Psoas muscle (tissue), 8 donors: Measurements from ENCODE around the gene SCARB1. TPM values are rescaled to one million over a fixed set of nuclear protein-coding genes. Genes with fewer than 3 reads are reported as not detected.

ENCODE experiments used
- ATAC-seq, 4 donors: fragments of 200-7000 bp; cut with Tn5 transposase; one replicate each; pipeline ENCODE4 v1.9.1; 2020; ENCODE audit warnings: moderate library complexity in 3 of 4, mild to moderate bottlenecking in 2 of 4
- DNase-seq, 2 donors: peaks; one replicate each; pipeline ENCODE4 v3.0.0-alpha.2; 2020
- H3K27ac ChIP-seq: fragments of 200-600 bp; one replicate; pipeline ENCODE4 v1.8.0; 2022
- H3K27me3 ChIP-seq, 3 donors: fragments of 200-600 bp in 1 of 3; one replicate each; pipeline versions ENCODE4 v1.6.1 to v1.8.0; 2013 to 2022; ENCODE audit warnings: low read length in 2 of 3, mild to moderate bottlenecking in 2 of 3, moderate library complexity in 1 of 3; ENCODE audit not compliant: insufficient read depth in 3 of 3
- H3K36me3 ChIP-seq, 2 donors: fragments of 200-600 bp in 1 of 2; one replicate each; pipeline versions ENCODE4 v1.6.1 to v1.8.0; 2013 to 2022; ENCODE audit warnings: low read depth in 1 of 2, mild to moderate bottlenecking in 1 of 2, moderate library complexity in 1 of 2; ENCODE audit not compliant: insufficient read depth in 1 of 2
- H3K4me1 ChIP-seq: fragments of 200-600 bp; one replicate; pipeline ENCODE4 v1.8.0; 2022
- H3K4me3 ChIP-seq: fragments of 200-600 bp; one replicate; pipeline ENCODE4 v1.8.0; 2022; ENCODE audit warnings: mild to moderate bottlenecking
- H3K9me3 ChIP-seq: fragments of 200-600 bp; one replicate; pipeline ENCODE4 v1.8.0; 2022
- WGBS, 3 donors: extraction: QIAGEN DNeasy Blood & Tissue Kit; methylation state at CpG; one replicate each; pipeline versions ENCODE4 v1.1.6 to v1.1.7; 2013; 5-methylcytosine and 5-hydroxymethylcytosine counted together
- intact Hi-C, 2 donors: fragments of 100-400 bp; cut with DNase I; formaldehyde crosslinking; loops; one replicate each; pipeline versions ENCODE4 v1.11.0 to v1.14.2; 2022
- polyA plus RNA-seq, 3 donors: library from polyadenylated mRNA; stranded (reverse); fragments of 200-250 nt; gene quantifications; one replicate each; pipeline ENCODE4 v1.2.3, GENCODE V29; 2013
- total RNA-seq, 4 donors: library from RNA; stranded (reverse); fragmentation: NEBNext Ultra II Directional in 2 of 4; extraction: Animal tissue kit (Norgen Biotek cat#: 25700) in 2 of 4; gene quantifications; one replicate each; pipeline versions ENCODE4 v1.2.1 to v1.2.4, GENCODE V29; 2021 to 2023
- TF ChIP-seq, protein P1 (sequence below): fragments of 200-600 bp; IDR thresholded peaks from one replicate; pipeline ENCODE4 v1.8.0; 2022; ENCODE audit warnings: antibody characterized with exemption
- donor health status: healthy with polysubstance abuse.
- donor health status: DM: no; HTN: no; CAD: no; lungs with moderate emphysema.
- donor health status: Bipolar disorder and iron deficiency.
- donor health status: healthy.
- donor health status: DM: yes; HTN: yes; CAD: no.
- donor health status: DM: no; HTN: no; CAD: no.
- donor health status: DM: no; HTN: no; CAD: no.
- donor health status: DM: yes; HTN: yes; CAD: no.

SCARB1 gene
- total and polyA plus RNA-seq, 7 donors: 5.7 to 19.6 (median 9.1) TPM

DNA sequence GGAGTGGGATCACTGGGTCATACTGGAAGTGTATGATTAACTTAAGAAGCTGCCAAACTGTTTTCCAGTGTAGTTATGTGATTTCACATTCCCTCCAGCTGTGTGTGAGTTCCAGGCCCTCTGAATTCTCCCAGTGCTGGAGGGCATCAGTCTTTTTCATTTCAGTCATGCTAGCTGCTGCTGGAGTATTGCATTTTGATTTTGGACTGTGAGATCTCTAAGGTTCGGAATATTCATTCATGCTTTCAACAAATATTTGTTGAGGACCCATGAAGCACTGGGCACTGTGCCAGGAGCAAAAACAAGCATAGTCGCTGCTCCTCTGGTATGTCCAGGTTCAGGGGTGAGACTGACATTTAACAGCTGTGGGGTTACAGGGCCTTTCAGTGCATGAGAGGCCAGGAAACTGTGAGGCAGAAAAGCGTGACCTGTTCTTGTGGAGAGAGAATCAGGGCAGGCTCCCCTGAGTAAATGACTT is 133.2 kb downstream of the SCARB1 start:
- no peak for DNase-seq
- intact Hi-C loops: no loop called here
- H3K9me3 ChIP-seq: no peaks in the 10 kb centered on the region
- H3K27ac ChIP-seq: no peak overlapping the region
- H3K4me1 ChIP-seq: peaks cover 17% of the 10 kb centered on the region
- WGBS, 3 donors: 54 to 56% (median 55%) methylated on average over 3 of the region's 3 CpGs
- TF ChIP-seq, protein P1, sequence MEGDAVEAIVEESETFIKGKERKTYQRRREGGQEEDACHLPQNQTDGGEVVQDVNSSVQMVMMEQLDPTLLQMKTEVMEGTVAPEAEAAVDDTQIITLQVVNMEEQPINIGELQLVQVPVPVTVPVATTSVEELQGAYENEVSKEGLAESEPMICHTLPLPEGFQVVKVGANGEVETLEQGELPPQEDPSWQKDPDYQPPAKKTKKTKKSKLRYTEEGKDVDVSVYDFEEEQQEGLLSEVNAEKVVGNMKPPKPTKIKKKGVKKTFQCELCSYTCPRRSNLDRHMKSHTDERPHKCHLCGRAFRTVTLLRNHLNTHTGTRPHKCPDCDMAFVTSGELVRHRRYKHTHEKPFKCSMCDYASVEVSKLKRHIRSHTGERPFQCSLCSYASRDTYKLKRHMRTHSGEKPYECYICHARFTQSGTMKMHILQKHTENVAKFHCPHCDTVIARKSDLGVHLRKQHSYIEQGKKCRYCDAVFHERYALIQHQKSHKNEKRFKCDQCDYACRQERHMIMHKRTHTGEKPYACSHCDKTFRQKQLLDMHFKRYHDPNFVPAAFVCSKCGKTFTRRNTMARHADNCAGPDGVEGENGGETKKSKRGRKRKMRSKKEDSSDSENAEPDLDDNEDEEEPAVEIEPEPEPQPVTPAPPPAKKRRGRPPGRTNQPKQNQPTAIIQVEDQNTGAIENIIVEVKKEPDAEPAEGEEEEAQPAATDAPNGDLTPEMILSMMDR: no peak
- no peaks in the 10 kb centered on the region for H3K27me3 ChIP-seq
- ATAC-seq: no peak
- H3K4me3 ChIP-seq: no peak overlapping the region
- H3K36me3 ChIP-seq: no peaks in the 10 kb centered on the region

DNA sequence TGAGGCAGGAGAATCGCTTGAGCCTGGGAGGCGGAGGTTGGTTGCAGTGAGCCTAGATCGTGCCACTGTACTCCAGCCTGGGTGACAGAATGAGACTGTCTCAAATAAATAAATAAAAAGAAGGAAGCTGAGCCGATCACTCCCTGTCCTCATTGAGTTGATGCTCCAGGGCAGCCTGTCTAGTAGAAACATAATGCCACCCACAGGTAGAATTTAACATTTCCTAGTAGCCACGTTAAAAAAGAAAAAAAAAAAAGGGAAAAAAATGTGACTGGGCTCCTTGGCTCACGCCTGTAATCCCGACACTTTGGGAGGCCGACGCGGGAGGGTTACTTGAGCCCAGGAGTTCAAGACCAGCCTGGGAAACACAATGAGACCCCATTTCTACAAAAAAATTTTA is 135.7 kb downstream of the SCARB1 start:
- Histone ChIP-seq H3K27ac (peak overlapping the region; percentile 56), H3K36me3 (no peaks in the 10 kb centered on the region), H3K9me3 (no peaks in the 10 kb centered on the region), H3K27me3 (no peaks in the 10 kb centered on the region), H3K4me3 (no peak overlapping the region), H3K4me1 (peaks cover 15% of the 10 kb centered on the region)
- DNase-seq: no peak
- ATAC-seq: peak in 2 of 4 donors; percentile 36 to 42
- TF ChIP-seq, protein P1: no peak
- intact Hi-C loops: no loop called here
- WGBS, 3 donors: 56 to 73% (median 62%) methylated on average over 10 of the region's 10 CpGs

DNA sequence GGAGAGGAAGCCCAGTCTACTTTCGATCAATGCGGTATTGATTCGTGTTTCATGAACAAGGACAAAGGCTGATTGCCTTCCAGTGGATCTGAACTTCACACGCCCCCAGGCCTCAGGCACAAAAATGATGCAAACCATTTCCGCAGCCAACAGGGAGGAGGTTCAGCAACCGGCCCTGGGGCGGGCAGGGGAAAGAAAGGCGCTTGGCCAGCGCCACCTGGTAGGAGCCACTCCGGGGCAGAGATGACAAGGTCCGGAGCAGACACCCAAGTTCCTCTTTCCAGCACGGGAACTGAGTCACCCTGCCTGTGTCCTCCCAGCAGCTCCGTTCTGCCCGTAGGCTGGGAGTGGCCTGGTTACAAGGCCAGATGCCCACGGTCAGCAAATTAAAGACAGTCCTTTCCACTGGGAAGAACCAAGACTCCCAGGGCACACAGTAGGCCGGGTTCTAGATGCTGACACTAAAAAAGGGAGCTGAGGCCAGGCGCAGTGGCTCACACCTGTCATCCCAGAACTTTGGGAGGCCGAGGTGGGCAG is 136.3 kb downstream of the SCARB1 start:
- Histone ChIP-seq H3K27me3 (no peaks in the 10 kb centered on the region), H3K9me3 (no peaks in the 10 kb centered on the region), H3K27ac (peak overlapping the region; percentile 56), H3K4me3 (no peak overlapping the region), H3K36me3 (no peaks in the 10 kb centered on the region), H3K4me1 (peaks cover 10% of the 10 kb centered on the region)
- ATAC-seq: peak; percentile 83 to 87 (median 84)
- TF ChIP-seq, protein P1: no peak
- peak; percentile 80 to 88 for DNase-seq
- intact Hi-C loops: no loop called here
- 49 to 64% (median 63%) methylated on average over 18 of the region's 18 CpGs for WGBS, 3 donors

Other genes with a start within 250 kb of the SCARB1 start
- gene UBC, start 50.8 kb upstream of the SCARB1 start, total RNA-seq: over 10,000 TPM in 1 of 4 donors, 1,000 to 10,000 TPM in 3; 2,036 to 18,039 (median 3,061) TPM
- gene UBC, start 50.8 kb upstream of the SCARB1 start, polyA plus RNA-seq: 1,000 to 10,000 TPM; 2,132 to 9,997 (median 2,719) TPM
- 10 to 100 TPM; 15.0 to 29.4 (median 26.8) TPM for gene DHX37, start 125.3 kb upstream of the SCARB1 start, total RNA-seq
- gene DHX37, start 125.3 kb upstream of the SCARB1 start, polyA plus RNA-seq: 10 to 100 TPM; 21.6 to 49.7 (median 29.4) TPM
- 1 to 10 TPM; 1.1 to 2.8 (median 1.4) TPM for gene BRI3BP, start 129.8 kb upstream of the SCARB1 start, total RNA-seq
- 1 to 10 TPM in 2 of 3 donors, under 1 TPM in 1; 0.72 to 2.8 (median 2.3) TPM for gene BRI3BP, start 129.8 kb upstream of the SCARB1 start, polyA plus RNA-seq
- 1 to 10 TPM; 4.0 to 9.5 (median 5.4) TPM for gene AACS, start 201.6 kb upstream of the SCARB1 start, total RNA-seq
- gene AACS, start 201.6 kb upstream of the SCARB1 start, polyA plus RNA-seq: 1 to 10 TPM; 3.2 to 6.4 (median 5.7) TPM